NB4 (cell line): Measurements from ENCODE around the gene DIS3L2.

Experiments
- MAX ChIP-seq: IDR thresholded peaks from 2 replicates; pipeline ENCODE4 v1.6.1; 2011; ENCODE audit warnings: low read depth, low read length
- POLR2A ChIP-seq: IDR thresholded peaks from 2 replicates; pipeline ENCODE4 v1.6.1; 2011; ENCODE audit warnings: mild to moderate bottlenecking; ENCODE audit not compliant: insufficient read length; ENCODE audit errors: extremely low read depth
- TF ChIP-seq, protein P1 (sequence below): IDR thresholded peaks from one replicate; pipeline ENCODE4 v1.5.1; 2012; ENCODE audit warnings: low read depth, low read length

DNA sequence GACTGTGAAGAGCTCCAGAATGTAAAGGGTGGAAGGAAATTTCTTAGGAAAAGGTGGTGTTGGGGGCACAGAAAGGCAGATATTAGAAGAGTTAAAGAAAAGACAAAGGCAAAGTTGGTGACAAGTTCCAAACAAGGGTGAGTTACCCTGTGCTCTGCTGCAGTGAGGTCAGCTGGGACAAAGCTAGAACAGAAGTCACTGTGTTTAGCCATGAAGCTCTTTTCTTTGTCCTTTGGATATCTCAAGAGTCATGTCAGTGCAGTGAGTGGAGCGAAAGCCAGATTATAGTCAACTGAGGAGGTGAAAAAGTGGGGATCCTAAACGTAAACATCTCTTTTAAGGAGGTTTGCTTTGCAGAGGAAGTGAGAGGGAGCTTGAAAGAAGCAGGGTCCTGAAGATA lies 229.3 kb downstream of the DIS3L2 start:
- TF ChIP-seq, protein P1, sequence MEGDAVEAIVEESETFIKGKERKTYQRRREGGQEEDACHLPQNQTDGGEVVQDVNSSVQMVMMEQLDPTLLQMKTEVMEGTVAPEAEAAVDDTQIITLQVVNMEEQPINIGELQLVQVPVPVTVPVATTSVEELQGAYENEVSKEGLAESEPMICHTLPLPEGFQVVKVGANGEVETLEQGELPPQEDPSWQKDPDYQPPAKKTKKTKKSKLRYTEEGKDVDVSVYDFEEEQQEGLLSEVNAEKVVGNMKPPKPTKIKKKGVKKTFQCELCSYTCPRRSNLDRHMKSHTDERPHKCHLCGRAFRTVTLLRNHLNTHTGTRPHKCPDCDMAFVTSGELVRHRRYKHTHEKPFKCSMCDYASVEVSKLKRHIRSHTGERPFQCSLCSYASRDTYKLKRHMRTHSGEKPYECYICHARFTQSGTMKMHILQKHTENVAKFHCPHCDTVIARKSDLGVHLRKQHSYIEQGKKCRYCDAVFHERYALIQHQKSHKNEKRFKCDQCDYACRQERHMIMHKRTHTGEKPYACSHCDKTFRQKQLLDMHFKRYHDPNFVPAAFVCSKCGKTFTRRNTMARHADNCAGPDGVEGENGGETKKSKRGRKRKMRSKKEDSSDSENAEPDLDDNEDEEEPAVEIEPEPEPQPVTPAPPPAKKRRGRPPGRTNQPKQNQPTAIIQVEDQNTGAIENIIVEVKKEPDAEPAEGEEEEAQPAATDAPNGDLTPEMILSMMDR: no peak
- no peak for TF ChIP-seq POLR2A
- TF ChIP-seq MAX: no peak
